Activated T-cell treated with anti-CD3 and anti-CD28 coated beads, Interleukin-2, amount 50 U/mL, for 72 hours (primary cell): ENCODE results near the gene PLK4. TPM values are rescaled to one million over a fixed set of nuclear protein-coding genes. Genes with fewer than 3 reads are reported as not detected.
A peak's percentile ranks its signal among the peaks of the same experiment; 100 is the strongest.
"Not testable (repeated sequence)": the region's sequence is repeated elsewhere in the genome, so short reads cannot be mapped to it uniquely, and the experiment has no call there.

Experiments
- ATAC-seq, 2 donors: fragments of 150-1000 bp; cut with Tn5 transposase; replicated peaks in 1 of 2; 2 replicates each; pipeline ENCODE4 v1.10.0; 2021; ENCODE audit warnings: moderate library complexity in 2 of 2, mild to moderate bottlenecking in 1 of 2
- DNase-seq, 2 donors: peaks; one replicate each; pipeline ENCODE4 v3.0.0; 2021 to 2022; ENCODE audit warnings: mixed read lengths in 1 of 2
- H3K27ac Mint-ChIP-seq: one replicate; pipeline ENCODE4 v1.8.0; 2022; ENCODE audit warnings: mild to moderate bottlenecking, moderate library complexity, mixed read lengths
- H3K27me3 Mint-ChIP-seq: one replicate; pipeline ENCODE4 v1.8.0; 2022; ENCODE audit warnings: low read depth, mixed read lengths
- H3K36me3 Mint-ChIP-seq, 2 donors: one replicate each; pipeline ENCODE4 v1.8.0; 2022; ENCODE audit warnings: mixed read lengths in 2 of 2, mild to moderate bottlenecking in 1 of 2; ENCODE audit not compliant: insufficient read depth in 2 of 2
- H3K4me1 Mint-ChIP-seq: one replicate; pipeline ENCODE4 v1.8.0; 2022; ENCODE audit warnings: low read depth, mixed read lengths
- H3K4me3 Mint-ChIP-seq, 2 donors: one replicate each; pipeline ENCODE4 v1.8.0; 2022; ENCODE audit warnings: mild to moderate bottlenecking in 2 of 2, mixed read lengths in 2 of 2, moderate library complexity in 2 of 2
- H3K9me3 Mint-ChIP-seq, 2 donors: one replicate each; pipeline ENCODE4 v1.8.0; 2022; ENCODE audit warnings: mixed read lengths in 2 of 2
- total RNA-seq, 2 donors: library from RNA; stranded (reverse); gene quantifications; one replicate each; pipeline ENCODE4 v1.2.3, GENCODE V29; 2022

PLK4 gene
- total RNA-seq, 2 donors from 2014 or later = 44.7 to 51.0 TPM

DNA sequence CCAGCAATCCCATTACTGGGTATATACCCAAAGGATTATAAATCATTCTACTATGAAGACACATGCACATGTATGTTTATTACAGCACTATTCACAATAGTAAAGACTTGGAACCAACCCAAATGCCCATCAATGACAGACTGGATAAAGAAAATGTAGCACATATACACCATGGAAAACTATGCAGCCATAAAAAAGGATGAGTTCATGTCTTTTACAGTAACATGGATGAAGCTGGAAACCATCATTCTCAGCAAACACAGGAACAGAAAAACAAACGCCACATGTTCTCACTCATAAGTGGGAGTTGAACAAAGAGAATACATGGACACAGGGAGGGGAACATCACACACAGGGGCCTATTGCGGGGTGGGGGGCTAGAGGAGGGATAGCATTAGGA lies 45.0 kb downstream of the PLK4 start:
- not testable (repeated sequence) for DNase-seq, H3K9me3 Mint-ChIP-seq, H3K27me3 Mint-ChIP-seq, H3K4me1 Mint-ChIP-seq, ATAC-seq, H3K27ac Mint-ChIP-seq, H3K4me3 Mint-ChIP-seq
- H3K36me3 Mint-ChIP-seq = peaks cover 3 to 19% of the 10 kb centered on the region in 2 donors

DNA sequence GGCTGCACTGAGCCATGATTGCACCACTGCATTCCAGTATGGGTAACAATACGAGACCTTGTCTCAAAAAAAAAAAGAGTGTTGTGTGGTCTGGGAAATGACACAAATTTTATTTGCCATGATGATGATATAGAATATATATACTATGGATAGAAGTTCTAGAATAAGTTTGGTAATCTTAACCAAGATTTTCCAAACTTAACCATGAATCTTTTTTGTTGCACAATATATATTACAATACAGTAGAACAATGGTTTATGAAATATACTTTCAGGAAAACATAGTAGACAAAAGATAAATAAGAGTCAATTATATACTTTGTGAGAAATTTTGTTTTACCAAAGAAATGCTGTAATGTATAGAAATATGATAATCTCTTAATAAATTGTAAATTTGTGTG lies 49.5 kb downstream of the PLK4 start:
- DNase-seq (no peak), ATAC-seq (no peak)
- Mint-ChIP-seq H3K4me1 (no peaks in the 10 kb centered on the region), H3K4me3 (no peak overlapping the region), H3K27me3 (no peaks in the 10 kb centered on the region), H3K27ac (no peak overlapping the region), H3K36me3 (peaks cover 2 to 11% of the 10 kb centered on the region in 2 donors), H3K9me3 (peaks cover 0 to 1% of the 10 kb centered on the region in 2 donors)

DNA sequence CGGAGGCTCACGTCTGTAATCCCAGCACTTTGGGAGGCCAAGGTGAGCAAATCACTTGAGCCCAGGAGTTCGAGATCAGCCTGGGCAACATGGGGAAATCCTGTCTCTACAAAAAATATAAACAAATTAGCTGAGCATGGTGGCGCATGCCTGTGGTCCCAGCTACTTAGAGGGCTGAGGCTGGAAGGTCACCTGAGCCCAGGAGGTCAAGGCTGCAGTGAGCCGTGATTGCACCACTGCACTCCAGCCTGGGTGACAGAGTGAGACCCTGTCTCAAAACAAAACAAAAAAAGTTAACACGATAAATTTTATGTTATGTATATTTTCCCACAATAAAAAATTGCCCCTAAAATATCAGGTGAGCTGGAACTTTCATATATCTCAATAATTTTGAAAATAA lies 51.1 kb downstream of the PLK4 start:
- H3K4me3 Mint-ChIP-seq, H3K36me3 Mint-ChIP-seq, H3K27ac Mint-ChIP-seq: not testable (repeated sequence)

DNA sequence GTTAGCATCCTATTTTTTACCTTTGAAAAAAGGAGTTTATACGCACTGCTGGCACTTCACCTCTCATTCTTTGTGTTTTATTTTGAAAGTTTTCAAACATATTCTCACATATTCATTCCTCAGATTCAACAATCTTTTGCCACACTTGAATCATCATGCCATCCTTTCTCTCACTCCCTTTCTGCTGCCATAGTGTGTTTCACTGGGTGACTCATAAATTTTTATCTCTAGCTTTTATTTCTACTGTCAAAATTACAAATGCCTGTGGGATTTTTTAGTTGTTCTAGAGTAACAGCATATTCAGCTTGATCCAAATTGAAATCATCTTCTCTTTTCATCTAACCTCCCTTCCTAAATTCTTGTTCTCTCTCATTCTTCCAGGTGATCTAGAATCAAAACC lies 56.3 kb downstream of the PLK4 start:
- peaks cover 0 to 4% of the 10 kb centered on the region in 2 donors for H3K36me3 Mint-ChIP-seq
- no peak overlapping the region for H3K4me3 Mint-ChIP-seq
- H3K27ac Mint-ChIP-seq = peak overlapping the region; percentile 7
- no peaks in the 10 kb centered on the region for H3K27me3 Mint-ChIP-seq
- H3K9me3 Mint-ChIP-seq = no peaks in the 10 kb centered on the region
- peak in 1 of 2 donors; percentile 35 for ATAC-seq
- DNase-seq = no peak
- H3K4me1 Mint-ChIP-seq = peaks cover 8% of the 10 kb centered on the region

More for the DNA sequence above, 51.1 kb downstream of the PLK4 start:
- DNase-seq, H3K4me1 Mint-ChIP-seq, H3K9me3 Mint-ChIP-seq, H3K27me3 Mint-ChIP-seq, ATAC-seq: not testable (repeated sequence)

Other genes with a start within 250 kb of the PLK4 start
- under 1 TPM; 0.12 to 0.60 TPM for gene INTU, start 247.9 kb upstream of the PLK4 start, total RNA-seq
- not detected for gene SLC25A31, start 150.5 kb upstream of the PLK4 start, total RNA-seq
- gene HSPA4L, start 98.6 kb upstream of the PLK4 start, total RNA-seq = 1 to 10 TPM; 2.2 to 2.5 TPM
- 10 to 100 TPM; 19.3 to 21.2 TPM for gene MFSD8, start 84.3 kb downstream of the PLK4 start, total RNA-seq
- 10 to 100 TPM; 21.7 to 28.0 TPM for gene ABHD18, start 84.5 kb downstream of the PLK4 start, total RNA-seq
- gene LARP1B, start 180.4 kb downstream of the PLK4 start, total RNA-seq = 10 to 100 TPM; 25.0 to 26.7 TPM